DND-41 (cell line): Measurements from ENCODE around the gene HNRNPH2.

Source experiments
- CTCF ChIP-seq: IDR thresholded peaks from 2 replicates; pipeline ENCODE4 v1.5.1; 2012; ENCODE audit warnings: borderline replicate concordance, low read length, moderate library complexity, mild to moderate bottlenecking; ENCODE audit not compliant: poor library complexity, severe bottlenecking; ENCODE audit errors: extremely low read depth
- EZH2 ChIP-seq: IDR thresholded peaks from 3 replicates; pipeline ENCODE4 v1.6.1; 2012; ENCODE audit warnings: borderline replicate concordance, low read depth, mild to moderate bottlenecking, moderate library complexity, low read length, inconsistent platforms; ENCODE audit not compliant: severe bottlenecking

DNA sequence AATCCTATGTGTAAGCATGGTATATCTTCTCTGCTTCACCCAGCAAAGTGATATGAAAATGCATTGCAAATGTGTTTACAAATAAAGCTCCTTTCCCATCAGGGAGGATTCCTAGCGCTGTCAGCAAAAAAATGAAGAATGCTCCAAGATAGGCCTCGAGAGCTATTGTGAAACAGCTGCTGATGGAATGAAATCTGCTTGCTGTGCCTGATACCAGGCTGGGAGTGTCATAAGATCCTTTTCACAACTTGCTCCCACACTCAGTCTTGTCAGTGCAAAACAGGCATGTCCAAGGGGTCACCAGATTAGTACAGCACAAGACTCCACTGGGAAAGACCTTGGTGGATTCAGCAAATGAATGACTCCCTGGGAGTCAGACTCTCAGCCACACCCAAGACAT lies 34.1 kb downstream of the HNRNPH2 start:
- TF ChIP-seq CTCF (no peak), EZH2 (no peak)
